Left colon (tissue), 2 donors: Measurements from ENCODE around the gene CRHR1. TPM values are rescaled to one million over a fixed set of nuclear protein-coding genes. Genes with fewer than 3 reads are reported as not detected.
A peak's percentile ranks its signal among the peaks of the same experiment; 100 is the strongest.

Source experiments
- ATAC-seq: fragments of 200-7000 bp; cut with Tn5 transposase; one replicate; pipeline ENCODE4 v1.9.1; 2020; ENCODE audit warnings: mild to moderate bottlenecking, moderate library complexity
- DNase-seq, 2 donors: peaks; one replicate each; pipeline ENCODE4 v3.0.0-alpha.2; 2020
- intact Hi-C, 2 donors: fragments of 100-400 bp; cut with DNase I in 1 of 2; cut with micrococcal nuclease in 1 of 2; formaldehyde crosslinking; loops; one replicate each; pipeline versions ENCODE4 v1.11.2 to v1.14.0; 2022; cut with DNase I, micrococcal nuclease
- total RNA-seq, 2 donors: library from RNA; stranded (reverse); fragmentation: NEBNext Ultra II Directional; extraction: Animal tissue kit (Norgen Biotek cat#: 25700); gene quantifications; one replicate each; pipeline ENCODE4 v1.2.1, GENCODE V29; 2021
- donor health status: DM: no; HTN: no; CAD: no.
- donor health status: DM: yes; HTN: yes; CAD: no.

Gene CRHR1
- total RNA-seq, 2 donors from 2014 or later: not detected

GRCh38 chr17:45784741-45785479 lies 790 bp downstream of the CRHR1 start:
- DNase-seq (peak in 1 of 2 donors; percentile 40), ATAC-seq (peak; percentile 55)
- intact Hi-C loops: no loop called here

- DNase-seq (no peak), ATAC-seq (no peak)
- intact Hi-C loops: no loop called here
Observed at GRCh38 chr17:45785480-45786193, 1.5 kb downstream of the CRHR1 start.

DNA sequence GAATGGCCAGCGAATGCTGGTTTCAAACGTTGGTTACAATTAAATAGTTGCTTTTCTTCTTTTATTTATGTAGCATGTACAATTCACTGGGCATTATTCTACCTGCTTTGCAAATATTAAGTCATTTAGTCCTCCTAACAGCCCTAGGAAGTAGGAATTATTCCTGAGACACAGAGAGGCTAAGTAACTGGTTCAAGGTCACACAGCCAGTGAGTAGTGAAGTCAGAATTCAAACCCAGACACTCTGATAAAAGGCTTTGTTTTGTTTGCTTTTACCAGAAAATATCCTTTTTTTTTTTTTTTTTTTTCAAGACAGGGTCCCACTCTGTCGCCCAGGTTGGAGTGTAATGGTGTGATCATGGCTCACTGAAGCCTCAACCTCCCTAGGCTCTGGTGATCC lies 2.2 kb downstream of the CRHR1 start:
- DNase-seq (no peak), ATAC-seq (no peak)
- intact Hi-C loops: no loop called here

- ATAC-seq: no peak
- DNase-seq: no peak
- intact Hi-C loops: no loop called here
Observed at GRCh38 chr17:45787044-45787443, 2.9 kb downstream of the CRHR1 start.

- DNase-seq (no peak), ATAC-seq (no peak)
- intact Hi-C loops: no loop called here
Observed at GRCh38 chr17:45787656-45788055, 3.5 kb downstream of the CRHR1 start.

GRCh38 chr17:45788057-45788456 lies 3.9 kb downstream of the CRHR1 start:
- no peak for DNase-seq
- intact Hi-C loops: no loop called here
- no peak for ATAC-seq

- ATAC-seq: no peak
- intact Hi-C loops: no loop called here
- no peak for DNase-seq
Observed at GRCh38 chr17:45789874-45790273, 5.8 kb downstream of the CRHR1 start.

DNA sequence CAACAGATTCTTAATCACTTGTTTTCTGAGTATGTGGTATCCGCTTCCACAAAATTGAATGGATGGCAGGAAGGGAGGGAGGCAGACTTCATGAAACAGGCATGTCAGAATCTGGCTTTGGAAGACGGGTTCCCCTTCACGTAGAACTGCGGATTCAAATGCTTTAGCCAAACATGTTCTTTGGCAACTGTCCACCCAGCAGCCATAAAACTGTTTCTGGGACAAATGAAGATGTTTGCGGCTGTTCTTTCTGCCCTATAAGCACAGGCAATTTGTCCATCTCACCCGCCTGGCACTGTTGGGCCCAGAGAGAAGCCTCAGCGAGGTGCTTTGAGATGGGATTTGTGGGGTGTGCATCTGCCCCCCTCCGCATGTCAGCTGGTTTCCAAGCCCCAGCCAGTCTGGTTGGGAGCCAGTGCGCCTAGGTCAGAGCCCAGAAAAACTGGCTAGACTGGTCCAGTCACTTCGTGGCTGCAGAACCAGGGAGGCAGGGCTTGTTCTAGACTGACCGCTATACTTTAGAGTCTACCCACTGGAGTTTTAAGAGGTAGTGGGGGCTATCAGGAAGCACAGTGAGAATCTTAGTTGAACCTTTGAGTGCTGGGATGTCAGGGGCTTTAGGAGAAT lies 6.3 kb downstream of the CRHR1 start:
- intact Hi-C loops: no loop called here
- no peak for ATAC-seq
- DNase-seq: no peak

DNA sequence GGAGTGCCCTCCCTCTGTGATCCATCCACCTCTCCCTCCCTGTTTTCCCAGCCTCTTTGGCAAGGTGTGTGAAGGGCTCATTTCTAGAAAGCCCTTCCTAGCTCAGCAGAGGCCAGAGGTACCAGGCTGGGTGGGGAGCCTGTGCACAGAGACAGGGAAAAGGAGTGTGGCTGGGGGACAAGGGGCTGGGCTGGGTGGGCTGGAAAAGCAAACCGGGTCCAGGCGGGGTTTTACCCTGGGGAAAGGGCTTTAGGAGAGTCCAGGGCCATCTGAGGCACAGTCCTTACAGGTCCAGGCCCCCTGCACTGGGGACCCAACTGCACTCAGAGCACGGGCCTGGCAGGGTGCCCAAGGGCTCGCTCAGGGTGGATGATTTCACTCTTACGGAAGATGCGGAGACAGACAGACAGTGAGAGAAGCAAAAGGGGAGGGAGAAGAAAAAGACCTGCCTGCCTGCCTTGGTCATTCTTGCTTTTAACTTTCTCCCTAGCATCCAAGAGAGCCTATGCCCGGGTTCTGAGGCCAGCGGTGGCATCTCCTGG lies 7.0 kb downstream of the CRHR1 start:
- ATAC-seq (no peak), DNase-seq (no peak)
- intact Hi-C loops: no loop called here

GRCh38 chr17:45791935-45792334 lies 7.8 kb downstream of the CRHR1 start:
- ATAC-seq (no peak), DNase-seq (peak in 1 of 2 donors; percentile 6)
- intact Hi-C loops: no loop called here

DNA sequence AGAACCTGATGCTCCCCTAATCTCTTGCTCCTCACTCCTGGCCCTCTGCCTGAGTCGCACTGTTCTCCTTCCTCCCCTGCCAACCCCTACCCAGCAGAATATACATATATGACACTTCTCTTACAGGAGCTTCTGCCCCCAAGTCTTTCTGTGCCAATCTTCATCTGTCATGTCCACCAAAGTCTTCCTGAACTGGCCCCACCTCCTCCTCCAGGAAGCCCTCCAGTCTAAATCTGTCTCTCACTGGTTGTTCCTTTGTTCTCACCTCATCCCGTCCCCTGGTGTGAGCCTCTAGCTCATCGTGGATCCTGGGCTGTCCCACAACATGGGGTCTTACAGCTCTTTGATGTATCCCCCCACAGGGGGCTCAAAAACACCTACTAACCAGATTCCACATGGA lies 8.3 kb downstream of the CRHR1 start:
- ATAC-seq: no peak
- DNase-seq: no peak
- intact Hi-C loops: no loop called here

GRCh38 chr17:45792995-45793755 lies 9.1 kb downstream of the CRHR1 start:
- ATAC-seq (no peak), DNase-seq (no peak)
- intact Hi-C loops: no loop called here

- intact Hi-C loops: no loop called here
- DNase-seq (no peak), ATAC-seq (no peak)
Observed at GRCh38 chr17:45793999-45794540, 9.9 kb downstream of the CRHR1 start.

- intact Hi-C loops: no loop called here
- DNase-seq (no peak), ATAC-seq (no peak)
Observed at GRCh38 chr17:45794840-45795239, 10.7 kb downstream of the CRHR1 start.

DNA sequence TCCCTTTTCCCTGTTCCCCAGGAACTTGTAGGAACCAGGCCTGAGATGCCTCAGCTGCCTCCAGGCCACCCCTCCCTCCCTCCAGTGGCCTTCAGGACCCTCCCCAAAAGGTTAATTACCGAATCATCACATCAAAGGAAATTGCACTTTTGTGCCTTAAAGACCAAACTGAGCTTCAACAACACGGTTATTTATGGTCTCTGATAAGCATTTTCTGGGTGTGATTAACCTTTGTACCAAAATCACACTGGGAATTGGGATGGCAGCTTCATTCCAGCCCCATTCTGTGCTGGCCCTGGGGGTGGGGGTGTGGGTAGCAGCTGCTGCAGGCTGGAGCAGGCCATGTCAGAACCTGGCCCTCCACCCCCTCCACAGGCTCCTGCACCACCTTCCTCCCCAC lies 16.7 kb downstream of the CRHR1 start:
- no peak for DNase-seq
- no peak for ATAC-seq
- intact Hi-C loops: no loop called here

GRCh38 chr17:45801421-45801820 lies 17.3 kb downstream of the CRHR1 start:
- ATAC-seq (no peak), DNase-seq (no peak)
- intact Hi-C loops: no loop called here

GRCh38 chr17:45808845-45809244 lies 24.7 kb downstream of the CRHR1 start:
- intact Hi-C loops: no loop called here
- no peak for ATAC-seq

GRCh38 chr17:45809499-45809898 lies 25.4 kb downstream of the CRHR1 start:
- ATAC-seq: no peak
- DNase-seq: no peak
- intact Hi-C loops: no loop called here

More at GRCh38 chr17:45808845-45809244, 24.7 kb downstream of the CRHR1 start:
- no peak for DNase-seq

GRCh38 chr17:45812102-45812501 lies 28.0 kb downstream of the CRHR1 start:
- ATAC-seq (peak; percentile 32), DNase-seq (no peak)
- intact Hi-C loops: no loop called here
